NCI-H69 (cell line): ENCODE results near the gene BZW2.
A peak's percentile ranks its signal among the peaks of the same experiment; 100 is the strongest.

Experiments used
- DNase-seq: peaks from one replicate; lab custom pipeline; 2025; lab: John Stamatoyannopoulos, UW

BZW2 gene

GRCh38 chr7:16645593-16646471 is at the start of gene BZW2, which contains the start of gene ANKMY2:
Gene BZW2 (plus strand): TSS chr7:16646181. CDS start chr7:16665444, 19,263 bp downstream.
Gene ANKMY2 (minus strand): TSS chr7:16645754. CDS start chr7:16645573, 181 bp downstream.
- peak; percentile 99 for DNase-seq

- DNase-seq: no peak
Measured at GRCh38 chr7:16598015-16598414, 48.0 kb upstream of the BZW2 start.

- DNase-seq: peak; percentile 40
Measured at GRCh38 chr7:16599860-16600259, 46.1 kb upstream of the BZW2 start.

GRCh38 chr7:16603633-16604032 is 42.3 kb upstream of the BZW2 start:
- peak; percentile 21 for DNase-seq

- DNase-seq: peak; percentile 29
Measured at GRCh38 chr7:16604054-16604453, 41.9 kb upstream of the BZW2 start.

GRCh38 chr7:16606704-16607103 is 39.3 kb upstream of the BZW2 start:
- no peak for DNase-seq

GRCh38 chr7:16609842-16610450 is 36.0 kb upstream of the BZW2 start:
- DNase-seq: no peak

GRCh38 chr7:16611711-16612110 is 34.3 kb upstream of the BZW2 start:
- peak; percentile 7 for DNase-seq

- no peak for DNase-seq
Measured at GRCh38 chr7:16615228-16615627, 30.8 kb upstream of the BZW2 start.

GRCh38 chr7:16616122-16616521 is 29.9 kb upstream of the BZW2 start:
- no peak for DNase-seq

GRCh38 chr7:16616542-16616941 is 29.4 kb upstream of the BZW2 start:
- DNase-seq: no peak

- peak; percentile 19 for DNase-seq
Measured at GRCh38 chr7:16619979-16620408, 26.0 kb upstream of the BZW2 start.

GRCh38 chr7:16626388-16626787 is 19.6 kb upstream of the BZW2 start:
- DNase-seq: no peak

- no peak for DNase-seq
Measured at GRCh38 chr7:16627236-16627635, 18.7 kb upstream of the BZW2 start.

GRCh38 chr7:16630654-16631053 is 15.3 kb upstream of the BZW2 start:
- DNase-seq: no peak

- DNase-seq: no peak
Measured at GRCh38 chr7:16634271-16634738, 11.7 kb upstream of the BZW2 start.

- no peak for DNase-seq
Measured at GRCh38 chr7:16636555-16637101, 9.4 kb upstream of the BZW2 start.

GRCh38 chr7:16637379-16637778 is 8.6 kb upstream of the BZW2 start:
- DNase-seq: no peak

GRCh38 chr7:16638282-16639280 is 7.4 kb upstream of the BZW2 start:
- no peak for DNase-seq

GRCh38 chr7:16644157-16644556 is 1.8 kb upstream of the BZW2 start:
- DNase-seq: peak; percentile 37
